K562 (cell line): Measurements from ENCODE around the gene DPP4. TPM values are rescaled to one million over a fixed set of nuclear protein-coding genes. Genes with fewer than 3 reads are reported as not detected.

Source experiments
- ATAC-seq: fragments of 200-7000 bp; cut with Tn5 transposase; 3 replicates; pipeline ENCODE4 v1.9.1; 2020; ENCODE audit warnings: moderate library complexity
- BruUV-seq: library from RNA; stranded (reverse); fragments of 400-500 nt; replicated peaks from 2 replicates; lab custom pipeline; 2021; lab: Mats Ljungman, UMichigan
- CTCF ChIA-PET: fragments of 300-600 bp; formaldehyde crosslinking; extraction: SDS; loops from one replicate; lab custom pipeline; 2021; ENCODE audit warnings: low intra/inter-chr PET ratio; lab: Yijun Ruan, JAX
- POLR2A ChIA-PET: fragments of 300-600, 350-650 bp; sonication (Branson Sonifier 250); formaldehyde crosslinking; extraction: SDS; loops from one replicate; lab custom pipeline; 2021; ENCODE audit warnings: antibody characterized with exemption, inconsistent platforms; lab: Yijun Ruan, JAX
- DNase-seq, 4 experiments: peaks; one replicate each; pipeline versions ENCODE4 v3.0.0 to v3.0.0-alpha.2; 2011 to 2018; ENCODE audit warnings: low spot score in 3 of 4, mixed read lengths in 3 of 4; ENCODE audit errors: extremely low read depth in 1 of 4
- FAIRE-seq: peaks from 2 replicates; lab custom pipeline; 2011; peaks lifted over from hg19 to GRCh38; lab: Jason Lieb, UNC
- H2AFZ ChIP-seq: 2 replicates; pipeline ENCODE4 v1.6.0; 2011; ENCODE audit warnings: low read depth, low read length, control low read depth, inconsistent platforms
- H3K27ac ChIP-seq: fragments of 200-600 bp; 3 replicates; pipeline ENCODE4 v1.8.0; 2011; ENCODE audit warnings: low read depth, mild to moderate bottlenecking, control low read depth, inconsistent platforms, low read length, moderate library complexity, mixed read lengths; ENCODE audit errors: extremely low read depth
- H3K27me3 ChIP-seq, 2 experiments: fragments of 300-600 bp in 1 of 2; 2 replicates in 1 of 2; 3 replicates in 1 of 2; pipeline versions ENCODE4 v1.6.0 to v1.8.0; 2011; ENCODE audit warnings: inconsistent platforms in 2 of 2, low read length in 2 of 2, mild to moderate bottlenecking in 1 of 2, mixed read lengths in 1 of 2, moderate library complexity in 1 of 2; ENCODE audit not compliant: control insufficient read depth in 2 of 2, insufficient read depth in 2 of 2
- H3K36me3 ChIP-seq: fragments of 300-600 bp; 3 replicates; pipeline ENCODE4 v1.8.0; 2011; ENCODE audit warnings: mild to moderate bottlenecking, low read length, inconsistent platforms; ENCODE audit not compliant: control insufficient read depth, insufficient read depth
- H3K4me1 ChIP-seq, 2 experiments: fragments of 200-600 bp in 1 of 2; replicated peaks in 1 of 2; 2 replicates in 1 of 2; 3 replicates in 1 of 2; pipeline versions ENCODE4 v1.5.1 to v1.8.0; 2011; ENCODE audit warnings: inconsistent platforms in 2 of 2, low read length in 2 of 2, mild to moderate bottlenecking in 1 of 2, mixed read lengths in 1 of 2, moderate library complexity in 1 of 2; ENCODE audit not compliant: control insufficient read depth in 2 of 2, insufficient read depth in 2 of 2
- H3K4me2 ChIP-seq: 2 replicates; pipeline ENCODE4 v1.6.1; 2011; ENCODE audit warnings: low read length, control low read depth, inconsistent platforms, mixed read lengths; ENCODE audit not compliant: insufficient read depth
- H3K4me3 ChIP-seq: fragments of 200-600 bp; sonication (generic), shearing (Covaris generic); 2 replicates; pipeline ENCODE4 v1.5.1; 2016; ENCODE audit warnings: control low read depth, inconsistent platforms
- H3K79me2 ChIP-seq: fragments of 200-600 bp; 3 replicates; pipeline ENCODE4 v1.8.0; 2011; ENCODE audit warnings: low read length, inconsistent platforms; ENCODE audit not compliant: control insufficient read depth, insufficient read depth
- H3K9ac ChIP-seq, 2 experiments: 2 replicates each; pipeline versions ENCODE4 v1.6.0 to v1.6.1; 2011; ENCODE audit warnings: low read depth in 2 of 2, low read length in 2 of 2, control low read depth in 1 of 2, inconsistent platforms in 1 of 2, mild to moderate bottlenecking in 1 of 2, mixed read lengths in 1 of 2; ENCODE audit not compliant: insufficient read depth in 1 of 2
- H3K9me1 ChIP-seq: one replicate; pipeline ENCODE4 v1.6.0; 2011; ENCODE audit warnings: inconsistent platforms, mild to moderate bottlenecking, low read length, moderate library complexity; ENCODE audit not compliant: control insufficient read depth, insufficient read depth
- H3K9me3 ChIP-seq: replicated peaks from 2 replicates; pipeline ENCODE4 v1.5.1; 2011; ENCODE audit warnings: low read depth, low read length, inconsistent platforms; ENCODE audit not compliant: control insufficient read depth, insufficient read depth
- H4K20me1 ChIP-seq: replicated peaks from 2 replicates; pipeline ENCODE4 v1.6.1; 2011; ENCODE audit warnings: low read length, inconsistent platforms, mixed read lengths; ENCODE audit not compliant: control insufficient read depth, insufficient read depth
- ARID4B ChIP-seq: sonication (generic); formaldehyde crosslinking; IDR thresholded peaks from 2 replicates; pipeline ENCODE4 v1.8.0; 2022; ENCODE audit warnings: mild to moderate bottlenecking, missing genetic modification reagents
- CEBPB ChIP-seq: fragments of 450-650 bp; IDR thresholded peaks from 2 replicates; pipeline ENCODE4 v1.6.1; 2016; ENCODE audit warnings: missing genetic modification characterization, missing compliant biosample characterization
- MYC ChIP-seq, 2 experiments: fragments of 250-450 bp in 1 of 2; sonication (Bioruptor Pico) in 1 of 2; IDR thresholded peaks; 2 replicates each; pipeline versions ENCODE4 v1.5.1 to v1.6.1; 2012 to 2021; ENCODE audit warnings: low read depth in 2 of 2, borderline replicate concordance in 1 of 2, improper control_type of control experiment in 1 of 2, low read length in 1 of 2, mild to moderate bottlenecking in 1 of 2, moderate library complexity in 1 of 2
- TAF9B ChIP-seq: fragments of 450-650 bp; IDR thresholded peaks from 2 replicates; pipeline ENCODE4 v1.6.1; 2018; ENCODE audit warnings: mild to moderate bottlenecking; ENCODE audit not compliant: partially characterized antibody
- WGBS: fragments of 100-300 bp; shearing (Covaris generic); methylation state at CpG from one replicate; pipeline ENCODE4 v1.1.6; 2016; ENCODE audit warnings: low coverage, mixed read lengths; ENCODE audit not compliant: insufficient coverage; ENCODE audit errors: missing lambda C conversion rate; 5-methylcytosine and 5-hydroxymethylcytosine counted together
- in situ Hi-C: fragments of 300-500 bp; cut with MboI; formaldehyde crosslinking; loops from 4 replicates; pipeline ENCODE4 v1.15.0; 2018; ENCODE audit warnings: inconsistent platforms, mixed read lengths
- intact Hi-C: fragments of 100-400 bp; cut with micrococcal nuclease; formaldehyde crosslinking; loops from 2 replicates; pipeline ENCODE4 v1.14.2; 2022
- polyA plus RNA-seq, 8 experiments: library from polyadenylated mRNA; depleted of rRNA in 4 of 8; stranded (reverse) in 5 of 8; unstranded in 3 of 8; fragments of >200 nt; fragmentation: Nextera tagmentation in 2 of 8; fragmentation: Illumina TruSeq in 1 of 8; extraction: Ambion mirVana in 2 of 8; extraction: Trizol in 1 of 8; gene quantifications; 2 replicates each; pipeline versions ENCODE4 v1.2.1 to v1.2.3, GENCODE V29; 2011 to 2014; ENCODE audit warnings: inconsistent platforms in 1 of 8, missing spikeins in 1 of 8
- total RNA-seq, 7 experiments: library from RNA; depleted of rRNA in 6 of 7; stranded (reverse); fragments of >200 nt in 6 of 7; fragmentation: Illumina TruSeq in 2 of 7; extraction: Trizol in 2 of 7; gene quantifications; 2 replicates each; pipeline versions ENCODE4 v1.2.1 to v1.2.3, GENCODE V29; 2011 to 2021; ENCODE audit warnings: low replicate concordance in 1 of 7
- TF ChIP-seq, protein P1 (sequence below), 2 experiments: fragments of 200-800 bp in 1 of 2; sonication (Bioruptor generic) in 1 of 2; sonication (generic) in 1 of 2; formaldehyde crosslinking in 1 of 2; IDR thresholded peaks in 1 of 2; conservative IDR thresholded peaks in 1 of 2; 2 replicates each; pipeline versions ENCODE4 v1.5.0 to v1.6.1; 2016 to 2020; ENCODE audit warnings: missing compliant biosample characterization in 1 of 2, missing genetic modification characterization in 1 of 2, missing genetic modification reagents in 1 of 2

The DPP4 gene
- total and polyA plus RNA-seq, 9 of the 15 experiments (the other 6 are each of a cell fraction or from before 2014, with no cell fraction given) = 0.11 TPM; not detected in 8

- Histone ChIP-seq H3K9ac (no peak overlapping the region), H3K27ac (no peak overlapping the region), H4K20me1 (no peaks in the 10 kb centered on the region), H3K9me1 (no peaks in the 10 kb centered on the region), H2AFZ (no peak overlapping the region), H3K4me1 (no peaks in the 10 kb centered on the region), H3K9me3 (no peaks in the 10 kb centered on the region; the same call in 1 of the 2 replicates), H3K79me2 (no peaks in the 10 kb centered on the region), H3K27me3 (no peaks in the 10 kb centered on the region), H3K4me3 (no peak overlapping the region), H3K4me2 (no peak overlapping the region), H3K36me3 (no peaks in the 10 kb centered on the region)
- CTCF ChIA-PET = no interaction called here
- no TSS peak for BruUV-seq
- no peak for DNase-seq
- intact Hi-C loops = no loop called here
- 4% methylated on average over 1 of the region's 1 CpG for WGBS
- no peak for ATAC-seq
- FAIRE-seq = no peak
- 0 out of 2 replicates have a peak, but pooled peaks have one; percentile 21 for TF ChIP-seq CEBPB
- no peak for TF ChIP-seq TAF9B
- TF ChIP-seq, protein P1, sequence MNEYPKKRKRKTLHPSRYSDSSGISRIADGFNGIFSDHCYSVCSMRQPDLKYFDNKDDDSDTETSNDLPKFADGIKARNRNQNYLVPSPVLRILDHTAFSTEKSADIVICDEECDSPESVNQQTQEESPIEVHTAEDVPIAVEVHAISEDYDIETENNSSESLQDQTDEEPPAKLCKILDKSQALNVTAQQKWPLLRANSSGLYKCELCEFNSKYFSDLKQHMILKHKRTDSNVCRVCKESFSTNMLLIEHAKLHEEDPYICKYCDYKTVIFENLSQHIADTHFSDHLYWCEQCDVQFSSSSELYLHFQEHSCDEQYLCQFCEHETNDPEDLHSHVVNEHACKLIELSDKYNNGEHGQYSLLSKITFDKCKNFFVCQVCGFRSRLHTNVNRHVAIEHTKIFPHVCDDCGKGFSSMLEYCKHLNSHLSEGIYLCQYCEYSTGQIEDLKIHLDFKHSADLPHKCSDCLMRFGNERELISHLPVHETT (CRISPR knock-in tag; conservative IDR thresholded peaks at IDR 0.05 in 1 of 2, IDR thresholded peaks at IDR 0.05 in 1 of 2) = no peak
- TF ChIP-seq MYC (IDR thresholded peaks at IDR 0.05; ENCODE audit: low read depth, low read length) = no peak
- TF ChIP-seq MYC (CRISPR knock-in tag; IDR thresholded peaks at IDR 0.05; ENCODE audit: borderline replicate concordance, low read depth) = no peak
- TF ChIP-seq ARID4B (CRISPR knock-in tag) = no peak
- POLR2A ChIA-PET = interaction anchor here (0.9 kb wide), 1 partner anchor 18 kb away, joined by 3 read pairs; no protein-coding TSS in a partner anchor
- in situ Hi-C loops = no loop called here
Observed at GRCh38 chr2:161990741-161991140, 83.3 kb downstream of the DPP4 start.
